D721Med (cell line): ENCODE measurements around the gene ADGRF5.
"Not testable (repeated sequence)": the region's sequence is repeated elsewhere in the genome, so short reads cannot be mapped to it uniquely, and the experiment has no call there.

Experiments used
- DNase-seq: peaks from one replicate; pipeline ENCODE4 v3.0.0; 2011; ENCODE audit warnings: low spot score; ENCODE audit not compliant: insufficient read length
- FAIRE-seq: peaks from 2 replicates; lab custom pipeline; 2011; peaks lifted over from hg19 to GRCh38; lab: Jason Lieb, UNC
- TF ChIP-seq, protein P1 (sequence below): IDR thresholded peaks from 2 replicates; pipeline ENCODE4 v1.5.1; 2012; ENCODE audit warnings: mild to moderate bottlenecking, control low read depth; ENCODE audit not compliant: insufficient read depth; ENCODE audit errors: missing control alignments

Gene ADGRF5

DNA sequence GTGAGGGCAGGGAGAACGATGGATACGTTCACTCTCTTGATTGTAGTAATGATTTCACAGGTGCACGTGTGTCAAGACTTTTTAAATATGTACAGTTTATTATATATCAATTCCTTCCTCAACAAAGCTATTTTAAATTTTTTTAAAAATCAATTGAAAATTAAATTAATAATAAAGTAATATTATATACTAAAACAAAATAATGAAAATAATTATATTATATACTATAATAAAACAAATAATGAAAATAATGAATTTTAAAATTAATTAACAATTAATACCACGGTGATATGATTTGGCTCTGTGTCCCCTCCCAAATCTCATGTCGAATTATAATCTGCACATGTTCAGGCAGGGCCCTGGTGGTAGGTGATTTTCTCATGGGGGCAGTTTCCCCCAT, 42.7 kb downstream of the ADGRF5 start:
- TF ChIP-seq, protein P1, sequence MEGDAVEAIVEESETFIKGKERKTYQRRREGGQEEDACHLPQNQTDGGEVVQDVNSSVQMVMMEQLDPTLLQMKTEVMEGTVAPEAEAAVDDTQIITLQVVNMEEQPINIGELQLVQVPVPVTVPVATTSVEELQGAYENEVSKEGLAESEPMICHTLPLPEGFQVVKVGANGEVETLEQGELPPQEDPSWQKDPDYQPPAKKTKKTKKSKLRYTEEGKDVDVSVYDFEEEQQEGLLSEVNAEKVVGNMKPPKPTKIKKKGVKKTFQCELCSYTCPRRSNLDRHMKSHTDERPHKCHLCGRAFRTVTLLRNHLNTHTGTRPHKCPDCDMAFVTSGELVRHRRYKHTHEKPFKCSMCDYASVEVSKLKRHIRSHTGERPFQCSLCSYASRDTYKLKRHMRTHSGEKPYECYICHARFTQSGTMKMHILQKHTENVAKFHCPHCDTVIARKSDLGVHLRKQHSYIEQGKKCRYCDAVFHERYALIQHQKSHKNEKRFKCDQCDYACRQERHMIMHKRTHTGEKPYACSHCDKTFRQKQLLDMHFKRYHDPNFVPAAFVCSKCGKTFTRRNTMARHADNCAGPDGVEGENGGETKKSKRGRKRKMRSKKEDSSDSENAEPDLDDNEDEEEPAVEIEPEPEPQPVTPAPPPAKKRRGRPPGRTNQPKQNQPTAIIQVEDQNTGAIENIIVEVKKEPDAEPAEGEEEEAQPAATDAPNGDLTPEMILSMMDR, result no peak
- DNase-seq (no peak), FAIRE-seq (no peak)

DNA sequence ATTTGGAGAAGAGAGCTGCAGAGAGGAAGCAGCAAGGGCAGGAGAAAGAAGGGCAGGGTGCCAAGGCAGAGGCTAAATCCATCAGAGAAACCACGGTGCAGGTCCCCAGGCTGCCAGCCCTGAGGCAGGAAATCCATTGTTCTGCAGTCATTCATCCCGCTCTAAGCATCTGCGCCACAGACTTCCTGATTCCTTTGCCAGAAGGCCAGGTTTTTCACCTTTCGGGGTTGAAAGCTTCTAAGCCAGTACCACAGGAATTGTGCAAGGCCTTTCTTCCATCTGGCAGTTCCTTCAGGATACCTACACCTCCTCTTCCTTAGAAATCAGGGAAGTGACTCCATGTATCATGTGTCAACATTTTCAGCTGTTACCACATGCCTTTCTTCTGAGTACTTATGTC, 45.6 kb downstream of the ADGRF5 start:
- no peak for DNase-seq
- FAIRE-seq, result no peak
- TF ChIP-seq, protein P1, result no peak

DNA sequence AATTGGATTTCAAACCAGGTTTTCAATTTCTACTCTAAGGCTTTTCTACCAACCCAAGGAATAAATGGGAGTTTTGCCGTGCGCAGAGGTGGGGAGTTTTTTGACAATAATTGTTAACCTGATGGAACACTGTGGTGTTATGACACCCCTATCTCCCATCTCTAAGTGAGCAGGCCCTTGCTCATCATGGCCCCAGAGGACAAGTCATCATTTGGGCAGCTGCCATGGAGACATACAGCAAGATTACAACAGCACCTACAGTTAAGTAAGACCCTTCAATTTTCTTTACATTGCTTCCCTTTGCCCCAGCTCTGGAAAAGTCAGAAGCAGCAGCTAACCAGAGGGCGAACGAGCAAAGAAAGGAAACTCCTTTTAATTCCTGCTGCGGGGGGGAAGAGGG, 54.3 kb downstream of the ADGRF5 start:
- TF ChIP-seq, protein P1, result no peak
- FAIRE-seq (no peak), DNase-seq (no peak)

DNA sequence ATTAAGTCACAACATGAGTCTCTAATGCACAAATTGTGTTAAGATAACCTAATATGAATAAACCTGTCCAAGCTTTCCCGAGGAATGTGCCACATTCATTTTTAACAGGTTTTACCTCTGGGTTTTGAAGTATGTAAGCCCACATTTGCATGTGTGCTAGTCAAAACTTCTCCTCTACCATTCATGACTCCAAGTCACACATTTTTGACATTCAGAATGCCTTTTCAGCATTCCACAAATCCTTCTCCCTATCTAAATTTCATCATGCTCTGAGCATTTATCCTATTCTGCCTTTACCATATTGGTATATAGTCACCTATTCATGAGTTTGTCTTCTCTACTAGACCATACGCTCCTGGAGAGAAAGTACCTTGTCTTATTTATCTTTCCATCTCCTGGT, 56.5 kb downstream of the ADGRF5 start:
- FAIRE-seq (no peak), DNase-seq (no peak)
- TF ChIP-seq, protein P1, result no peak

DNA sequence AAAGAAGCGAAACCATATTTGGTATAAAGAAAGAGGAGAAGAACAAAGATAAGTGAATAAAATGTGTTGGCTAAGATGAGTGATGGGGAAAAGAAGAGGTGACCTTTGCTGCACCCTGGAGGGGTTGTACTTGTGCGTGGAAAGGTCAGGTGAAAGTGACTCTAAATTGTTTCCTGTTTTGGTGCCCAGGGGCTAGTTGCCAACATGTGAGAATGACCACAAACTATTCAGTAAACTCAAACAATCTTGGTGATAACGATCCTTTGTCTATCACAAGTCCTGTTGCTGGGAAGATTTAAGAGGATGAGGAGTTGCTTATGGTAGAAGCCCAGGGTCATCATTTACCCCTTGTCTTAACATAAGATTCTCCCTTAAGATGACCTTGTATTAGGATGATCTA, 57.9 kb downstream of the ADGRF5 start:
- FAIRE-seq, result no peak
- TF ChIP-seq, protein P1, result no peak
- DNase-seq, result no peak

DNA sequence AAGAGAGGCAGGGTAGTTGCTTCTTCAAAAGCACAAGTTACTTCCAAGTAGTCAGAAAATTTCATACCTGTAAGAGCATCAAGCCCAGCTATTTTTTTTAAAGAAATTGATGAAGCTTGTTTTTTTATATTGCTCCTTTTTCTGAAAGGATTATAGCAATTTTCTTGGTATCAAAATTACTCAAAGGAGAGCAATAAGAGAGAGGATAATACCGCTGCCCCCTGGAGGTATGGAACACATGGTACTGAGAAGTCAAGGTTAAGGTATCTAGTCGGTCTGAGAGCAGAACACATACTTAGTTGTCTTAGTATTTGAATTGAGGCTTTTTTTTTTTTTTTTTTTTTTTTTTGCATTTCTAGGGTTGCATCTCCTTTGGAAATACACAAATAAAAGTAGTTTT, 59.4 kb downstream of the ADGRF5 start:
- DNase-seq (no peak), FAIRE-seq (no peak)
- TF ChIP-seq, protein P1, result no peak

DNA sequence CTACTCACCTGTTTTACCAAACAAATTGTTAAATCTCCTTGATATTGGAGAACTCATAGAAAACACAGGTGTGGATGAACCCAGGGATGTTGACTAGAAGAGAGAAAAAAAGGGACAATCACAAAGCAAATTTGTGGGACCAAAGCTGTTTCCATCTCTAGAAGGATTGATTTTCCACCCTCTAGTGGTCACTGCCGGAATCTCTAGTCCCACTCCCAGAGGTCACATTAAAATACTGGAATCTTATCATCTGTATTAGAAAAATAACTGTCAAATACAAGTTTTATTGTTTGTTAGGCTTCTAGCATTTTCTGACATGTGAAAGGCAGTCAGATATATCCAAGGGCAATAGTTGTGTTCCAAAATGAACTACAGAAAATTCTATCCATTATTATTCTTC, 65.8 kb downstream of the ADGRF5 start:
- FAIRE-seq, DNase-seq: not testable (repeated sequence)
- TF ChIP-seq, protein P1, result peak; percentile 37

DNA sequence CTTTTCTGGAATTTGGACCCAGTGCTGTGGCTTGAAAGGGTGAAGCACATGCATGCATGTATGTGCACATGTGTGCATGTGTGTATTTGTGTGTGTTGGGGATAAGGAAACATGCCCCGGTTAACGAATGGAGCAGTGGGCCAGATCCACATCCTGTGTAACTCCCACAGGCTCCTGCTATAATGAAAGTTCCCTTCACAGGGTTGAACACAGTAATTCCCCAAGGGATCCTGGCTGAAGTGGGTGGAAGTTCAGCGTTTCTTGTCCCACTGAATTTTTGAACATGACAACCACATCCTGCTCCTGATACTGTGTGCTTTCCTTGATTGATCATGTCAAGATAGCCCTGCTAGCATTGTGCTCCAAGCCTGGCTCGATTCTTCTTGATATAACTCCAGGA, 70.2 kb downstream of the ADGRF5 start:
- not testable (repeated sequence) for DNase-seq, FAIRE-seq
